K562 (cell line): Measurements from ENCODE around the gene PPT2. TPM values are rescaled to one million over a fixed set of nuclear protein-coding genes. Genes with fewer than 3 reads are reported as not detected.

Experiments used
- ETV6 ChIP-seq, 3 experiments: fragments of 150-350 bp in 1 of 3; sonication (generic) in 1 of 3; formaldehyde crosslinking in 1 of 3; IDR thresholded peaks; 2 replicates each; pipeline versions ENCODE4 v1.6.1 to v1.8.0; 2014 to 2022; ENCODE audit warnings: borderline replicate concordance in 2 of 3, low read depth in 2 of 3, antibody characterized with exemption in 1 of 3, low read length in 1 of 3, mild to moderate bottlenecking in 1 of 3, missing genetic modification reagents in 1 of 3
- FOXK1 ChIP-seq: sonication (generic); formaldehyde crosslinking; IDR thresholded peaks from 2 replicates; pipeline ENCODE4 v1.8.0; 2022; ENCODE audit warnings: missing genetic modification reagents, mild to moderate bottlenecking, borderline replicate concordance
- HDAC8 ChIP-seq: fragments of 450-650 bp; IDR thresholded peaks from 2 replicates; pipeline ENCODE4 v1.6.1; 2016; ENCODE audit warnings: mild to moderate bottlenecking, missing genetic modification characterization, moderate library complexity, missing compliant biosample characterization
- NFRKB ChIP-seq: fragments of 450-650 bp; IDR thresholded peaks from 2 replicates; pipeline ENCODE4 v1.6.1; 2016; ENCODE audit warnings: low read depth
- ZFX ChIP-seq: sonication (generic); formaldehyde crosslinking; IDR thresholded peaks from 2 replicates; pipeline ENCODE4 v1.8.0; 2022; ENCODE audit warnings: mild to moderate bottlenecking, missing genetic modification reagents, moderate library complexity
- ZNF354B ChIP-seq: fragments of 250-450 bp; sonication (Bioruptor Pico); IDR thresholded peaks from 2 replicates; pipeline ENCODE4 v1.4.0; 2020
- ZNF592 ChIP-seq: fragments of 450-650 bp; IDR thresholded peaks from 2 replicates; pipeline ENCODE4 v1.6.1; 2017; ENCODE audit warnings: antibody characterized with exemption, mild to moderate bottlenecking
- ZNF609 ChIP-seq: sonication (generic); formaldehyde crosslinking; IDR thresholded peaks from 2 replicates; pipeline ENCODE4 v1.8.1; 2023; ENCODE audit warnings: missing genetic modification reagents, mild to moderate bottlenecking, borderline replicate concordance
- polyA plus RNA-seq, 8 experiments: library from polyadenylated mRNA; depleted of rRNA in 4 of 8; stranded (reverse) in 5 of 8; unstranded in 3 of 8; fragments of >200 nt; fragmentation: Nextera tagmentation in 2 of 8; fragmentation: Illumina TruSeq in 1 of 8; extraction: Ambion mirVana in 2 of 8; extraction: Trizol in 1 of 8; gene quantifications; 2 replicates each; pipeline versions ENCODE4 v1.2.1 to v1.2.3, GENCODE V29; 2011 to 2014; ENCODE audit warnings: inconsistent platforms in 1 of 8, missing spikeins in 1 of 8
- total RNA-seq, 7 experiments: library from RNA; depleted of rRNA in 6 of 7; stranded (reverse); fragments of >200 nt in 6 of 7; fragmentation: Illumina TruSeq in 2 of 7; extraction: Trizol in 2 of 7; gene quantifications; 2 replicates each; pipeline versions ENCODE4 v1.2.1 to v1.2.3, GENCODE V29; 2011 to 2021; ENCODE audit warnings: low replicate concordance in 1 of 7
- TF ChIP-seq, protein P1 (sequence below): fragments of 250-450 bp; sonication (Bioruptor Pico); IDR thresholded peaks from 2 replicates; pipeline ENCODE4 v1.4.0; 2020

The PPT2 gene
- total and polyA plus RNA-seq, 9 of the 15 experiments (the other 6 are each of a cell fraction or from before 2014, with no cell fraction given), result 27.4 to 98.8 (median 69.9) TPM

DNA sequence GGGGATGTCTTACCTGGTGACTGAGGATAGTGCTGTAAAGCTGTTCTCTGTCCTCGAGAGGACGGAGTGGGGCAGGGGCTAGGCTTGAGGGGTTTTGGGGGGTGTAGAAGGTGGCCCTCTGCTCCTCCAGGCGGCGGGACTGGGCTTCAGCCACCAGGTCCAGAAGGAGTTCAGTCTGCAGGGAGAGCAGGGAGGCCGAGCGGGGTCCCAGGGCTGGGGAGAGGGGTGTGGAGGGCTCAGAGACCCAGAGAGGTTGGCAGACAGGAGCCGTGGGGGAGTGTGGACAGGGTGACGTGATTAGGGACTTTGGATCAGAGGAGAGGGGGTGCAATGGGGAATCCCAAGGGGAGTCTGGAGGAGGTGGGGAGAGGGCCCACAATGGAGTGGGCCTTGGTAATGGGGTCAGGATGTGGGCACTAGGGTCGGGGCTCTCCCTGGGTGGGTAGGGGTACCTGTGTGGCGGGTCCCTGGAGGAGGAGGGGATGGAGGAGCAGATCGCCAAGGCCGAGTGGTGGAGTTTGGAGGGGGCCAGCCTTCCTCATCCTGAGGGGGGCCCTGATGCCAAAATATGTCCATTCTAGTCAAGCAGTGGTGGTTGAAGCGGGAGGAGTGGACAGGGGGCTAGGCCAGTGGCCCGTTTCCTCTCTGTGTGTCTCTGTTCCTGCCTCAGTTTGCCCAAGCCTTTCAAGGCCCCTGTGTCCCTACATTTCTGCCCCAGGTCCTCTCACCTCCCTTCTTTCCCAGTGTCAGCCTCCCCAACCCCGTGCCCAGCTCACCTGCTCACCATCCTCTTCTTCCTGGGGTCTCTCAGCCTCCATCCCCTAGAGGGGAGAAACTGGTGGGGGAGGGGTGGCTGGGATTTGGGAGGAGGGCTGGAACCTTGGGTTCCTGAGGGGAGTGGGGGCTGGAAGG, 38.0 kb downstream of the PPT2 start (continued):
- TF ChIP-seq ZNF609 (no peak), FOXK1 (CRISPR knock-in tag) (no peak), ETV6 (IDR thresholded peaks at IDR 0.05; ENCODE audit: borderline replicate concordance in 1 of 2, low read depth in 2 of 2, low read length in 1 of 2) (no peak), ETV6 (CRISPR knock-in tag; IDR thresholded peaks at IDR 0.05; ENCODE audit: borderline replicate concordance) (no peak), NFRKB (peak; percentile 84; the same call in 1 of the 2 replicates), ZFX (CRISPR knock-in tag) (peak; percentile 23; the same call in 1 of the 2 replicates), ZNF354B (CRISPR knock-in tag) (no peak), ZNF592 (0 out of 2 replicates have a peak, but pooled peaks have one; percentile 13), HDAC8 (tag) (no peak)
- TF ChIP-seq, protein P1, sequence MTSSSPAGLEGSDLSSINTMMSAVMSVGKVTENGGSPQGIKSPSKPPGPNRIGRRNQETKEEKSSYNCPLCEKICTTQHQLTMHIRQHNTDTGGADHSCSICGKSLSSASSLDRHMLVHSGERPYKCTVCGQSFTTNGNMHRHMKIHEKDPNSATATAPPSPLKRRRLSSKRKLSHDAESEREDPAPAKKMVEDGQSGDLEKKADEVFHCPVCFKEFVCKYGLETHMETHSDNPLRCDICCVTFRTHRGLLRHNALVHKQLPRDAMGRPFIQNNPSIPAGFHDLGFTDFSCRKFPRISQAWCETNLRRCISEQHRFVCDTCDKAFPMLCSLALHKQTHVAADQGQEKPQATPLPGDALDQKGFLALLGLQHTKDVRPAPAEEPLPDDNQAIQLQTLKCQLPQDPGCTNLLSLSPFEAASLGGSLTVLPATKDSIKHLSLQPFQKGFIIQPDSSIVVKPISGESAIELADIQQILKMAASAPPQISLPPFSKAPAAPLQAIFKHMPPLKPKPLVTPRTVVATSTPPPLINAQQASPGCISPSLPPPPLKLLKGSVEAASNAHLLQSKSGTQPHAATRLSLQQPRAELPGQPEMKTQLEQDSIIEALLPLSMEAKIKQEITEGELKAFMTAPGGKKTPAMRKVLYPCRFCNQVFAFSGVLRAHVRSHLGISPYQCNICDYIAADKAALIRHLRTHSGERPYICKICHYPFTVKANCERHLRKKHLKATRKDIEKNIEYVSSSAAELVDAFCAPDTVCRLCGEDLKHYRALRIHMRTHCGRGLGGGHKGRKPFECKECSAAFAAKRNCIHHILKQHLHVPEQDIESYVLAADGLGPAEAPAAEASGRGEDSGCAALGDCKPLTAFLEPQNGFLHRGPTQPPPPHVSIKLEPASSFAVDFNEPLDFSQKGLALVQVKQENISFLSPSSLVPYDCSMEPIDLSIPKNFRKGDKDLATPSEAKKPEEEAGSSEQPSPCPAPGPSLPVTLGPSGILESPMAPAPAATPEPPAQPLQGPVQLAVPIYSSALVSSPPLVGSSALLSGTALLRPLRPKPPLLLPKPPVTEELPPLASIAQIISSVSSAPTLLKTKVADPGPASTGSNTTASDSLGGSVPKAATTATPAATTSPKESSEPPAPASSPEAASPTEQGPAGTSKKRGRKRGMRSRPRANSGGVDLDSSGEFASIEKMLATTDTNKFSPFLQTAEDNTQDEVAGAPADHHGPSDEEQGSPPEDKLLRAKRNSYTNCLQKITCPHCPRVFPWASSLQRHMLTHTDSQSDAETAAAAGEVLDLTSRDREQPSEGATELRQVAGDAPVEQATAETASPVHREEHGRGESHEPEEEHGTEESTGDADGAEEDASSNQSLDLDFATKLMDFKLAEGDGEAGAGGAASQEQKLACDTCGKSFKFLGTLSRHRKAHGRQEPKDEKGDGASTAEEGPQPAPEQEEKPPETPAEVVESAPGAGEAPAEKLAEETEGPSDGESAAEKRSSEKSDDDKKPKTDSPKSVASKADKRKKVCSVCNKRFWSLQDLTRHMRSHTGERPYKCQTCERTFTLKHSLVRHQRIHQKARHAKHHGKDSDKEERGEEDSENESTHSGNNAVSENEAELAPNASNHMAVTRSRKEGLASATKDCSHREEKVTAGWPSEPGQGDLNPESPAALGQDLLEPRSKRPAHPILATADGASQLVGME, result no peak
